ENCODE measurements around the gene AOX1. TPM values are rescaled to one million over a fixed set of nuclear protein-coding genes. Genes with fewer than 3 reads are reported as not detected.

AOX1 gene
- total and polyA plus RNA-seq, 5 donors from 2014 or later = not detected

GRCh38 chr2:200668478-200668877 lies 82.7 kb downstream of the AOX1 start:
- Histone ChIP-seq H3K4me3 (ENCODE audit: low read depth, low read length) (no peak overlapping the region), H3K9me3 (ENCODE audit: control insufficient read depth in 2 of 2, low read length in 2 of 2) (no peaks in the 10 kb centered on the region), H3K36me3 (ENCODE audit: control insufficient read depth, insufficient read depth, low read length) (no peaks in the 10 kb centered on the region), H3K27me3 (ENCODE audit: control insufficient read depth, insufficient read depth, low read length) (peaks cover under 1% of the 10 kb centered on the region), H3K4me1 (ENCODE audit: control insufficient read depth, insufficient read depth, low read length, poor library complexity, severe bottlenecking) (no peaks in the 10 kb centered on the region), H3K27ac (ENCODE audit: insufficient read depth, low read length, poor library complexity, severe bottlenecking) (no peak overlapping the region)
- no peak for DNase-seq
- H3K27me3 Mint-ChIP-seq = peaks cover 31% of the 10 kb centered on the region
- H3K4me3 Mint-ChIP-seq = no peak overlapping the region
- H3K36me3 Mint-ChIP-seq = no peaks in the 10 kb centered on the region
- H3K4me1 Mint-ChIP-seq = peaks cover 0 to 4% (median 0%) of the 10 kb centered on the region in 4 donors
- no peak for ATAC-seq (ENCODE audit: low read depth in 2 of 2)
- peaks cover 0 to 2% (median 0%) of the 10 kb centered on the region in 7 donors for H3K9me3 Mint-ChIP-seq
- H3K27ac Mint-ChIP-seq = no peak overlapping the region

- Mint-ChIP-seq H3K36me3 (no peaks in the 10 kb centered on the region), H3K27ac (no peak overlapping the region), H3K4me1 (peaks cover 0 to 4% (median 0%) of the 10 kb centered on the region in 4 donors), H3K4me3 (no peak overlapping the region), H3K9me3 (peaks cover 0 to 3% (median 0%) of the 10 kb centered on the region in 7 donors), H3K27me3 (peaks cover 31% of the 10 kb centered on the region)
- H3K36me3 ChIP-seq (ENCODE audit: control insufficient read depth, insufficient read depth, low read length) = no peaks in the 10 kb centered on the region
- no peak overlapping the region for H3K4me3 ChIP-seq (ENCODE audit: low read depth, low read length)
- no peaks in the 10 kb centered on the region for H3K4me1 ChIP-seq (ENCODE audit: control insufficient read depth, insufficient read depth, low read length, poor library complexity, severe bottlenecking)
- DNase-seq = no peak
- peaks cover 3% of the 10 kb centered on the region for H3K27me3 ChIP-seq (ENCODE audit: control insufficient read depth, insufficient read depth, low read length)
- no peak overlapping the region for H3K27ac ChIP-seq (ENCODE audit: insufficient read depth, low read length, poor library complexity, severe bottlenecking)
- ATAC-seq (ENCODE audit: low read depth in 2 of 2) = no peak
- H3K9me3 ChIP-seq (ENCODE audit: control insufficient read depth in 2 of 2, low read length in 2 of 2) = no peaks in the 10 kb centered on the region
Measured at GRCh38 chr2:200669308-200669707, 83.5 kb downstream of the AOX1 start.

GRCh38 chr2:200670313-200670712 lies 84.5 kb downstream of the AOX1 start:
- H3K27ac ChIP-seq (ENCODE audit: insufficient read depth, low read length, poor library complexity, severe bottlenecking) = no peak overlapping the region
- H3K4me3 ChIP-seq (ENCODE audit: low read depth, low read length) = no peak overlapping the region
- no peaks in the 10 kb centered on the region for H3K36me3 Mint-ChIP-seq
- peaks cover 9% of the 10 kb centered on the region for H3K27me3 ChIP-seq (ENCODE audit: control insufficient read depth, insufficient read depth, low read length)
- ATAC-seq (ENCODE audit: low read depth in 2 of 2) (no peak), DNase-seq (no peak)
- H3K27ac Mint-ChIP-seq = no peak overlapping the region
- no peaks in the 10 kb centered on the region for H3K36me3 ChIP-seq (ENCODE audit: control insufficient read depth, insufficient read depth, low read length)
- H3K9me3 Mint-ChIP-seq = peaks cover 0 to 3% (median 0%) of the 10 kb centered on the region in 7 donors
- H3K4me1 ChIP-seq (ENCODE audit: control insufficient read depth, insufficient read depth, low read length, poor library complexity, severe bottlenecking) = no peaks in the 10 kb centered on the region
- no peak overlapping the region for H3K4me3 Mint-ChIP-seq
- H3K9me3 ChIP-seq (ENCODE audit: control insufficient read depth in 2 of 2, low read length in 2 of 2) = no peaks in the 10 kb centered on the region
- peaks cover 0 to 4% (median 0%) of the 10 kb centered on the region in 4 donors for H3K4me1 Mint-ChIP-seq
- H3K27me3 Mint-ChIP-seq = peaks cover 36% of the 10 kb centered on the region

- ATAC-seq (ENCODE audit: low read depth in 2 of 2) = no peak
- H3K4me1 ChIP-seq (ENCODE audit: control insufficient read depth, insufficient read depth, low read length, poor library complexity, severe bottlenecking) = no peaks in the 10 kb centered on the region
- Mint-ChIP-seq H3K4me3 (no peak overlapping the region), H3K9me3 (peaks cover 0 to 3% (median 0%) of the 10 kb centered on the region in 7 donors), H3K27ac (no peak overlapping the region), H3K4me1 (peaks cover 0 to 4% (median 0%) of the 10 kb centered on the region in 4 donors), H3K27me3 (peaks cover 36% of the 10 kb centered on the region), H3K36me3 (no peaks in the 10 kb centered on the region)
- H3K9me3 ChIP-seq (ENCODE audit: control insufficient read depth in 2 of 2, low read length in 2 of 2) = no peaks in the 10 kb centered on the region
- H3K36me3 ChIP-seq (ENCODE audit: control insufficient read depth, insufficient read depth, low read length) = no peaks in the 10 kb centered on the region
- H3K27ac ChIP-seq (ENCODE audit: insufficient read depth, low read length, poor library complexity, severe bottlenecking) = no peak overlapping the region
- H3K4me3 ChIP-seq (ENCODE audit: low read depth, low read length) = no peak overlapping the region
- peaks cover 9% of the 10 kb centered on the region for H3K27me3 ChIP-seq (ENCODE audit: control insufficient read depth, insufficient read depth, low read length)
- no peak for DNase-seq
Measured at GRCh38 chr2:200670751-200671150, 84.9 kb downstream of the AOX1 start.

GRCh38 chr2:200673191-200673590 lies 87.4 kb downstream of the AOX1 start:
- DNase-seq = no peak
- H3K27me3 Mint-ChIP-seq = peaks cover 40% of the 10 kb centered on the region
- H3K36me3 Mint-ChIP-seq = no peaks in the 10 kb centered on the region
- Histone ChIP-seq H3K27ac (ENCODE audit: insufficient read depth, low read length, poor library complexity, severe bottlenecking) (no peak overlapping the region), H3K36me3 (ENCODE audit: control insufficient read depth, insufficient read depth, low read length) (no peaks in the 10 kb centered on the region), H3K9me3 (ENCODE audit: control insufficient read depth in 2 of 2, low read length in 2 of 2) (no peaks in the 10 kb centered on the region), H3K27me3 (ENCODE audit: control insufficient read depth, insufficient read depth, low read length) (peaks cover 11% of the 10 kb centered on the region), H3K4me1 (ENCODE audit: control insufficient read depth, insufficient read depth, low read length, poor library complexity, severe bottlenecking) (no peaks in the 10 kb centered on the region), H3K4me3 (ENCODE audit: low read depth, low read length) (no peak overlapping the region)
- H3K27ac Mint-ChIP-seq = no peak overlapping the region
- no peak for ATAC-seq (ENCODE audit: low read depth in 2 of 2)
- H3K9me3 Mint-ChIP-seq = peaks cover 0 to 4% (median 0%) of the 10 kb centered on the region in 7 donors
- H3K4me3 Mint-ChIP-seq = no peak overlapping the region
- peaks cover 0 to 4% (median 0%) of the 10 kb centered on the region in 4 donors for H3K4me1 Mint-ChIP-seq

GRCh38 chr2:200674837-200675236 lies 89.0 kb downstream of the AOX1 start:
- Histone ChIP-seq H3K4me1 (ENCODE audit: control insufficient read depth, insufficient read depth, low read length, poor library complexity, severe bottlenecking) (no peaks in the 10 kb centered on the region), H3K27me3 (ENCODE audit: control insufficient read depth, insufficient read depth, low read length) (peaks cover 15% of the 10 kb centered on the region), H3K4me3 (ENCODE audit: low read depth, low read length) (no peak overlapping the region), H3K36me3 (ENCODE audit: control insufficient read depth, insufficient read depth, low read length) (no peaks in the 10 kb centered on the region), H3K27ac (ENCODE audit: insufficient read depth, low read length, poor library complexity, severe bottlenecking) (no peak overlapping the region), H3K9me3 (ENCODE audit: control insufficient read depth in 2 of 2, low read length in 2 of 2) (no peaks in the 10 kb centered on the region)
- H3K27me3 Mint-ChIP-seq = peaks cover 39% of the 10 kb centered on the region
- no peak overlapping the region for H3K4me3 Mint-ChIP-seq
- peaks cover 0 to 4% (median 0%) of the 10 kb centered on the region in 7 donors for H3K9me3 Mint-ChIP-seq
- H3K4me1 Mint-ChIP-seq = peaks cover 0 to 4% (median 0%) of the 10 kb centered on the region in 4 donors
- no peak overlapping the region for H3K27ac Mint-ChIP-seq
- ATAC-seq (ENCODE audit: low read depth in 2 of 2) (no peak), DNase-seq (no peak)
- H3K36me3 Mint-ChIP-seq = no peaks in the 10 kb centered on the region

- H3K36me3 ChIP-seq (ENCODE audit: control insufficient read depth, insufficient read depth, low read length) = no peaks in the 10 kb centered on the region
- Mint-ChIP-seq H3K4me1 (peaks cover 0 to 4% (median 0%) of the 10 kb centered on the region in 4 donors), H3K4me3 (no peak overlapping the region), H3K36me3 (no peaks in the 10 kb centered on the region), H3K9me3 (peaks cover 0 to 4% (median 0%) of the 10 kb centered on the region in 7 donors), H3K27ac (no peak overlapping the region), H3K27me3 (peaks cover 43% of the 10 kb centered on the region)
- no peak for ATAC-seq (ENCODE audit: low read depth in 2 of 2)
- no peak overlapping the region for H3K27ac ChIP-seq (ENCODE audit: insufficient read depth, low read length, poor library complexity, severe bottlenecking)
- no peak overlapping the region for H3K4me3 ChIP-seq (ENCODE audit: low read depth, low read length)
- H3K27me3 ChIP-seq (ENCODE audit: control insufficient read depth, insufficient read depth, low read length) = peaks cover 18% of the 10 kb centered on the region
- no peaks in the 10 kb centered on the region for H3K9me3 ChIP-seq (ENCODE audit: control insufficient read depth in 2 of 2, low read length in 2 of 2)
- no peak for DNase-seq
- H3K4me1 ChIP-seq (ENCODE audit: control insufficient read depth, insufficient read depth, low read length, poor library complexity, severe bottlenecking) = no peaks in the 10 kb centered on the region
Measured at GRCh38 chr2:200677171-200677570, 91.4 kb downstream of the AOX1 start.

GRCh38 chr2:200677721-200678532 lies 92.1 kb downstream of the AOX1 start:
- Histone ChIP-seq H3K27ac (ENCODE audit: insufficient read depth, low read length, poor library complexity, severe bottlenecking) (no peak overlapping the region), H3K4me1 (ENCODE audit: control insufficient read depth, insufficient read depth, low read length, poor library complexity, severe bottlenecking) (no peaks in the 10 kb centered on the region), H3K27me3 (ENCODE audit: control insufficient read depth, insufficient read depth, low read length) (peaks cover 18% of the 10 kb centered on the region), H3K36me3 (ENCODE audit: control insufficient read depth, insufficient read depth, low read length) (no peaks in the 10 kb centered on the region), H3K9me3 (ENCODE audit: control insufficient read depth in 2 of 2, low read length in 2 of 2) (no peaks in the 10 kb centered on the region), H3K4me3 (ENCODE audit: low read depth, low read length) (no peak overlapping the region)
- Mint-ChIP-seq H3K27me3 (peaks cover 37% of the 10 kb centered on the region), H3K36me3 (no peaks in the 10 kb centered on the region), H3K4me3 (no peak overlapping the region), H3K27ac (peak overlapping the region in 1 of 3 donors; percentile 7), H3K4me1 (peaks cover 0 to 4% (median 0%) of the 10 kb centered on the region in 4 donors), H3K9me3 (peaks cover 0 to 2% (median 0%) of the 10 kb centered on the region in 7 donors)
- ATAC-seq (ENCODE audit: low read depth in 2 of 2) (no peak), DNase-seq (no peak)

Data from CD4-positive, CD25-positive, alpha-beta regulatory T cell (primary cell).